A549 (cell line): Measurements from ENCODE around the gene HEMGN. TPM values are rescaled to one million over a fixed set of nuclear protein-coding genes. Genes with fewer than 3 reads are reported as not detected.
"Not testable (repeated sequence)": the region's sequence is repeated elsewhere in the genome, so short reads cannot be mapped to it uniquely, and the experiment has no call there.

Source experiments
- ATAC-seq, 2 experiments: fragments of 200-7000 bp in 1 of 2; fragments of >200 bp in 1 of 2; cut with Nextera tagmentation in 1 of 2; cut with Tn5 transposase in 1 of 2; 3 replicates each; pipeline versions ENCODE4 v1.8.0 to v1.9.1; 2018 to 2020; ENCODE audit warnings: mild to moderate bottlenecking in 1 of 2, moderate library complexity in 1 of 2
- CTCF ChIA-PET: fragments of 300-600 bp; sonication (Branson Sonifier 250); formaldehyde crosslinking; extraction: SDS; loops from one replicate; lab custom pipeline; 2021; ENCODE audit warnings: antibody characterized with exemption, inconsistent platforms; lab: Yijun Ruan, JAX
- POLR2A ChIA-PET: fragments of 350-600 bp; formaldehyde crosslinking; extraction: SDS; loops from one replicate; lab custom pipeline; 2021; ENCODE audit warnings: antibody characterized with exemption, inconsistent platforms; lab: Yijun Ruan, JAX
- DNase-seq, 2 experiments: peaks; one replicate each; pipeline versions ENCODE4 v3.0.0 to v3.0.0-alpha.2; 2011 to 2016; ENCODE audit warnings: low read depth in 1 of 2, low spot score in 1 of 2
- FAIRE-seq: peaks from 2 replicates; lab custom pipeline; 2011; peaks lifted over from hg19 to GRCh38; lab: Jason Lieb, UNC
- H3K27ac ChIP-seq, 2 experiments: fragments of >200 bp; sonication (Bioruptor Twin); formaldehyde crosslinking; 3 replicates each; pipeline ENCODE4 v1.5.1; 2016 to 2017
- H3K4me1 ChIP-seq: fragments of >200 bp; sonication (Bioruptor Twin); formaldehyde crosslinking; 3 replicates; pipeline ENCODE4 v1.6.1; 2016
- H3K4me2 ChIP-seq: fragments of >200 bp; sonication (Bioruptor Twin); formaldehyde crosslinking; 3 replicates; pipeline ENCODE4 v1.6.1; 2016
- H3K4me3 ChIP-seq: fragments of >200 bp; sonication (Bioruptor Twin); formaldehyde crosslinking; 3 replicates; pipeline ENCODE4 v1.5.1; 2016
- H3K9me3 ChIP-seq: fragments of >200 bp; sonication (Bioruptor Twin); formaldehyde crosslinking; 3 replicates; pipeline ENCODE4 v1.6.1; 2016
- BCL3 ChIP-seq: fragments of >200 bp; sonication (Bioruptor Twin); formaldehyde crosslinking; IDR thresholded peaks from 3 replicates; pipeline ENCODE4 v1.6.1; 2016
- CBX2 ChIP-seq: fragments of 200-600 bp; sonication (generic); IDR thresholded peaks from 2 replicates; pipeline ENCODE4 v1.6.1; 2016; ENCODE audit warnings: low read depth, mild to moderate bottlenecking, borderline replicate concordance
- CBX8 ChIP-seq: fragments of 200-600 bp; sonication (generic); IDR thresholded peaks from 2 replicates; pipeline ENCODE4 v1.6.1; 2016
- CTCF ChIP-seq: fragments of >200 bp; sonication (Bioruptor Twin); formaldehyde crosslinking; IDR thresholded peaks from 3 replicates; pipeline ENCODE4 v1.5.1; 2016
- EHF ChIP-seq: fragments of 250-450 bp; sonication (Bioruptor Pico); IDR thresholded peaks from 2 replicates; pipeline ENCODE4 v1.5.0; 2020; ENCODE audit warnings: mild to moderate bottlenecking
- ESRRA ChIP-seq: fragments of 150-350 bp; IDR thresholded peaks from 2 replicates; pipeline ENCODE4 v1.6.1; 2014; ENCODE audit warnings: mild to moderate bottlenecking, low read length, borderline replicate concordance
- FOXS1 ChIP-seq: fragments of 250-450 bp; sonication (Bioruptor Pico); IDR thresholded peaks from 2 replicates; pipeline ENCODE4 v1.5.0; 2020; ENCODE audit warnings: mild to moderate bottlenecking, moderate library complexity
- HES2 ChIP-seq: fragments of >200 bp; sonication (Bioruptor Twin); formaldehyde crosslinking; IDR thresholded peaks from 2 replicates; pipeline ENCODE4 v1.6.1; 2016
- KDM5A ChIP-seq: fragments of 200-600 bp; sonication (generic); IDR thresholded peaks from 2 replicates; pipeline ENCODE4 v1.6.1; 2016; ENCODE audit warnings: antibody characterized with exemption, mild to moderate bottlenecking
- MAX ChIP-seq: IDR thresholded peaks from 2 replicates; pipeline ENCODE4 v1.6.1; 2012
- MYC ChIP-seq: IDR thresholded peaks from 2 replicates; pipeline ENCODE4 v1.6.1; 2012; ENCODE audit warnings: mild to moderate bottlenecking, inconsistent platforms, low read length, improper control_type of control experiment, borderline replicate concordance
- RAD21 ChIP-seq, 2 experiments: fragments of >200 bp in 1 of 2; sonication (Bioruptor Twin) in 1 of 2; formaldehyde crosslinking in 1 of 2; IDR thresholded peaks in 1 of 2; conservative IDR thresholded peaks in 1 of 2; 2 replicates in 1 of 2; 3 replicates in 1 of 2; pipeline ENCODE4 v1.6.1; 2012 to 2018; ENCODE audit warnings: inconsistent platforms in 1 of 2
- RARB ChIP-seq: fragments of 250-450 bp; sonication (Bioruptor Pico); IDR thresholded peaks from 2 replicates; pipeline ENCODE4 v1.8.0; 2021; ENCODE audit warnings: mild to moderate bottlenecking, moderate library complexity
- RFX5 ChIP-seq: fragments of 450-650 bp; IDR thresholded peaks from 2 replicates; pipeline ENCODE4 v1.7.1; 2014; ENCODE audit warnings: antibody characterized with exemption, mild to moderate bottlenecking, moderate library complexity
- RNF2 ChIP-seq: fragments of 200-600 bp; sonication (generic); IDR thresholded peaks from 2 replicates; pipeline ENCODE4 v1.6.1; 2016; ENCODE audit warnings: low read depth, mild to moderate bottlenecking, antibody characterized with exemption, moderate library complexity, borderline replicate concordance
- SMC3 ChIP-seq: fragments of >200 bp; sonication (Bioruptor Twin); formaldehyde crosslinking; IDR thresholded peaks from 3 replicates; pipeline ENCODE4 v1.6.1; 2018; ENCODE audit warnings: inconsistent platforms
- ZNF302 ChIP-seq: fragments of 250-450 bp; sonication (Bioruptor Pico); IDR thresholded peaks from 2 replicates; pipeline ENCODE4 v1.9.0; 2021; ENCODE audit warnings: inconsistent platforms, mild to moderate bottlenecking, moderate library complexity
- WGBS: methylation state at CpG from one replicate; pipeline ENCODE4 v1.1.6; 2017; ENCODE audit errors: missing lambda C conversion rate; 5-methylcytosine and 5-hydroxymethylcytosine counted together
- polyA plus RNA-seq, 4 experiments: library from polyadenylated mRNA; depleted of rRNA in 3 of 4; stranded (reverse); fragments of >200 nt; fragmentation: RNase III in 1 of 4; extraction: RNeasy Plus Mini Kit Qiagen cat#74134 plus additional on column Dnase treatment in 1 of 4; gene quantifications; 2 replicates in 3 of 4; 3 replicates in 1 of 4; pipeline ENCODE4 v1.2.3, GENCODE V29; 2011 to 2017

Gene HEMGN
- polyA plus RNA-seq, 2 of the 4 experiments (the other 2 are of a cell fraction) = not detected

- H3K9me3 ChIP-seq = no peaks in the 10 kb centered on the region
- no peak overlapping the region for H3K4me3 ChIP-seq
- peak; percentile 94 to 98 for ATAC-seq
- H3K27ac ChIP-seq = no peak overlapping the region
- TF ChIP-seq RARB (CRISPR knock-in tag) (no peak), SMC3 (peak; percentile 65), CBX8 (no peak), CBX2 (no peak), CTCF (peak; percentile 57), KDM5A (no peak), FOXS1 (CRISPR knock-in tag) (no peak), EHF (CRISPR knock-in tag) (no peak), ZNF302 (no peak), MYC (no peak), ESRRA (no peak), MAX (no peak), BCL3 (no peak), HES2 (no peak), RAD21 (conservative IDR thresholded peaks at IDR 0.05 in 1 of 2, IDR thresholded peaks at IDR 0.05 in 1 of 2) (peak; percentile 53 to 56), RFX5 (no peak), RNF2 (no peak)
- CTCF ChIA-PET = interaction anchor here (0.5 to 12.4 kb wide), 12 partner anchors 10 to 249 kb away, joined by 3 to 116 read pairs (median 4); partner anchors contain the start of genes ANP32B and TRMO
- no peak for FAIRE-seq
- POLR2A ChIA-PET = no interaction called here
- no peaks in the 10 kb centered on the region for H3K4me1 ChIP-seq
- peak; percentile 70 to 76 for DNase-seq
- no peak overlapping the region for H3K4me2 ChIP-seq
Observed at GRCh38 chr9:97954550-97954989, 16.6 kb upstream of the HEMGN start.

GRCh38 chr9:97950873-97951272 is 12.9 kb upstream of the HEMGN start:
- DNase-seq = peak in 1 of 2 experiments; percentile 32
- H3K4me1 ChIP-seq, H3K27ac ChIP-seq, H3K9me3 ChIP-seq, POLR2A ChIA-PET, H3K4me3 ChIP-seq, FAIRE-seq: not testable (repeated sequence)
- CTCF ChIA-PET = interaction anchor here (1.1 to 12.4 kb wide), 2 partner anchors 9 to 28 kb away, joined by 3 to 116 read pairs; partner anchors contain the start of gene TRMO
- ATAC-seq = peak in 1 of 2 experiments; percentile 79; a peak in 3 of 6 replicates
- 12% methylated on average over 3 of the region's 5 CpGs for WGBS
- H3K4me2 ChIP-seq = peak overlapping the region; percentile 46

GRCh38 chr9:97947094-97947493 is 9.1 kb upstream of the HEMGN start:
- CTCF ChIA-PET = interaction anchor here (1.3 kb wide), 1 partner anchor 23 kb away, joined by 5 read pairs; no protein-coding TSS in a partner anchor

GRCh38 chr9:97945470-97945869 is 7.5 kb upstream of the HEMGN start:
- FAIRE-seq, POLR2A ChIA-PET, H3K27ac ChIP-seq, H3K9me3 ChIP-seq, ATAC-seq, H3K4me3 ChIP-seq, H3K4me2 ChIP-seq, H3K4me1 ChIP-seq, DNase-seq: not testable (repeated sequence)
- 7% methylated on average over 2 of the region's 2 CpGs for WGBS
- CTCF ChIA-PET = interaction anchor here (0.6 to 7.2 kb wide), 4 partner anchors 9 to 763 kb away, joined by 3 to 46 read pairs (median 15); partner anchors contain the start of gene TRMO

More at GRCh38 chr9:97947094-97947493, 9.1 kb upstream of the HEMGN start:
- H3K27ac ChIP-seq, H3K9me3 ChIP-seq, FAIRE-seq, H3K4me1 ChIP-seq, ATAC-seq, POLR2A ChIA-PET, H3K4me3 ChIP-seq, DNase-seq, H3K4me2 ChIP-seq: not testable (repeated sequence)
- WGBS = 0% methylated on average over 2 of the region's 2 CpGs
